Esophagus muscularis mucosa (tissue), 4 donors: ENCODE results near the gene VDR.

ENCODE experiments used
- CTCF ChIP-seq, 3 experiments: fragments of 200-600 bp in 2 of 3; fragments of 450-650 bp in 1 of 3; sonication (generic) in 2 of 3; IDR thresholded peaks; one replicate each; pipeline ENCODE4 v1.5.1; 2017 to 2019; ENCODE audit warnings: antibody characterized with exemption in 3 of 3, mild to moderate bottlenecking in 2 of 3, moderate library complexity in 1 of 3
- EP300 ChIP-seq: sonication (generic); formaldehyde crosslinking; IDR thresholded peaks from one replicate; pipeline ENCODE4 v1.6.1; 2017; ENCODE audit warnings: antibody characterized with exemption
- POLR2A ChIP-seq: fragments of 450-650 bp; IDR thresholded peaks from one replicate; pipeline ENCODE4 v1.6.1; 2017; ENCODE audit warnings: antibody characterized with exemption, moderate library complexity, mild to moderate bottlenecking, low read depth

- no peak for TF ChIP-seq CTCF (IDR thresholded peaks at IDR 0.05)
- TF ChIP-seq EP300 = no peak
- no peak for TF ChIP-seq POLR2A
Measured at GRCh38 chr12:47884501-47884900, 20.3 kb downstream of the VDR start.
